SK-N-MC (cell line): ENCODE results near the gene CD163L1.
"Not testable (repeated sequence)": the region's sequence is repeated elsewhere in the genome, so short reads cannot be mapped to it uniquely, and the experiment has no call there.

Experiments
- DNase-seq: peaks from one replicate; pipeline ENCODE4 v3.0.0-alpha.2; 2011; ENCODE audit warnings: low read depth, low spot score
- H3K27ac ChIP-seq: fragments of 200-600 bp; sonication (generic); 2 replicates; pipeline ENCODE4 v1.5.1; 2016; ENCODE audit warnings: mixed run types
- H3K36me3 ChIP-seq: fragments of 200-600 bp; sonication (generic); 2 replicates; pipeline ENCODE4 v1.6.1; 2017; ENCODE audit warnings: antibody characterized with exemption, low read length, mixed read lengths; ENCODE audit not compliant: insufficient read depth
- H3K4me3 ChIP-seq: fragments of 200-600 bp; sonication (generic); 2 replicates; pipeline ENCODE4 v1.5.1; 2016
- H3K9ac ChIP-seq: fragments of 200-600 bp; sonication (generic); 2 replicates; pipeline ENCODE4 v1.8.0; 2017; ENCODE audit warnings: mixed run types, mixed read lengths; ENCODE audit not compliant: insufficient read length
- H3K9me3 ChIP-seq: fragments of 200-600 bp; sonication (generic); 2 replicates; pipeline ENCODE4 v1.6.1; 2017; ENCODE audit warnings: low read depth, mild to moderate bottlenecking, antibody characterized with exemption, low read length, moderate library complexity, mixed read lengths
- EZH2 ChIP-seq: fragments of 200-600 bp; sonication (generic); IDR thresholded peaks from one replicate; pipeline ENCODE4 v1.6.1; 2017; ENCODE audit warnings: antibody characterized with exemption
- FOXP2 ChIP-seq: optimal IDR thresholded peaks from 2 replicates; pipeline ENCODE3; 2011; ENCODE audit warnings: mild to moderate bottlenecking, moderate library complexity; ENCODE audit not compliant: insufficient read depth; ENCODE audit errors: extremely low read length, control extremely low read depth
- POLR2AphosphoS5 ChIP-seq: IDR thresholded peaks from 2 replicates; pipeline ENCODE4 v1.6.1; 2012; ENCODE audit warnings: mild to moderate bottlenecking, low read depth, low read length, borderline replicate concordance

CD163L1 gene

DNA sequence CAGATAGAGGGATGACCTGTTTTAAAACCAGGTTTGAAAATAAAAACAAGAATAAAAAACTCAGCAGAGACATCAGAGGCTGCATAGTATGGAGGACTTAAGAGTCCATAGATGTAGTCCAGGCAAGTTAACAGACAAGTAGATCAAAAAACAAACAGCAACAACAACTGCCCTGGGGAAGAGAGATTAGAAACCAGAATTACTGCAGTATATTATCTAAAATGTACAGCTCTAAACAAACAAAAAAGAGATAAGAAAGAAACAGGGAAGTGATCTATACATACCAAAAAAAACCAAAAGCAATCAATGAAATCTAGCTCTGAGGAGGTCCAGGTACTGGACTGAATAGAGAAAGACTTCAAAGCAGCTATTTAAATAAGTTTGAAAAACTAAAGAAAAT is 91.3 kb downstream of the CD163L1 start:
- no peak for DNase-seq
- H3K9ac ChIP-seq = no peak overlapping the region
- no peaks in the 10 kb centered on the region for H3K36me3 ChIP-seq
- no peak overlapping the region for H3K4me3 ChIP-seq
- no peak overlapping the region for H3K27ac ChIP-seq
- no peaks in the 10 kb centered on the region for H3K9me3 ChIP-seq
- TF ChIP-seq FOXP2 (no peak), EZH2 (no peak), POLR2AphosphoS5 (no peak)

GRCh38 chr12:7351177-7351576 is 92.8 kb downstream of the CD163L1 start:
- no peak overlapping the region for H3K4me3 ChIP-seq
- TF ChIP-seq EZH2 (no peak), FOXP2 (no peak), POLR2AphosphoS5 (no peak)
- H3K36me3 ChIP-seq = no peaks in the 10 kb centered on the region
- H3K27ac ChIP-seq = no peak overlapping the region
- no peaks in the 10 kb centered on the region for H3K9me3 ChIP-seq
- H3K9ac ChIP-seq = no peak overlapping the region
- no peak for DNase-seq

DNA sequence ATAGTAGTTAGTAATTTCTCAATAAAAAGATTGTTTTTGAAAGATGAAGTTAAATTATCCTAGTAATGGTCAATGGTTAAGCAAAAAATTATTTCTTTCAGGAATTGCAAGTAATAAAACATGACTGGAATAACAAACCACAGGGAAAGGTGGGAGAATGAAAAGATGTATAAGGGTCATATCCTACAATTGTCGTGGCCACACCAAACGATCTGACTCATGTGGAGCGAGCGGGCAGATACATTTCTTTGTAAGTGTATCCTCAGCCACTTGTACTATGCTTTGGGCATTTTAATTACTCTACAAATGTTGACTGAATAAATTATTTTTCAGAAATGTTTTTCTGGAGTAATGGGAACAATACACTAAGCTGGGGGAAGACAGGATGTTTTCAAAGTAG is 94.5 kb downstream of the CD163L1 start:
- Histone ChIP-seq H3K36me3 (no peaks in the 10 kb centered on the region), H3K9ac (no peak overlapping the region), H3K4me3 (no peak overlapping the region), H3K9me3 (no peaks in the 10 kb centered on the region), H3K27ac (no peak overlapping the region)
- TF ChIP-seq FOXP2 (no peak), EZH2 (no peak), POLR2AphosphoS5 (no peak)
- DNase-seq = no peak

DNA sequence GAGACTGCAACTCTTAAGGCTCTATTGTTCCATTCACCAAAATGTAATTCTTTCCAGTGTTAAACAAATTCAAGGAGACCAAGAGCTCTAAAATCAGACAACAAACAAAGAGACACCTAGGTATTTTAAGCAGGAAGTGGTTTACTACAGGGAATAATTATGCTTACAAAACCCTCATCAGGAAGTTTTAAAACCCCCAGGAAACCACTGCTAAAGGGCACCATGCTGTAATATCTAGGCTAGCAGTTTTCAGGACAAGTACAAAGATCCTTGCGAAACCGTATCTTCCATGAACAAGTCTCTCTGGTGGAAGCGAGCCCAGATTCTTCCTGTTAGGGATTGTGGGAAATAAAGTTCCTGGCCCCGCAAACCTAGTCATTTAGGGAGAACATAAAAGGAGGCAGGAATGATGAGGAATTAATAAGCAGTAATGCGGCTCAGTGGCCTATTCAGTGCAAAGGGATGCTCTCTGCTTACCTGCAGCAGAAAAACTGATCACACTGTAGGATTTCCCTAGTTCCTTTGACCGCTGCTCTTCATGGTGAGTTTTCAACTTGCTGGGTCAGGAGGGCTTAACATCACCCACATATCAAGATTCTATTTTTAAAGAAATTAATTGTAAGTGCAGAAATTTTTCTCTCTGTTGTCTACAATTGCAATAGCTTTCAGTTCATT is 97.3 kb downstream of the CD163L1 start:
- no peak overlapping the region for H3K4me3 ChIP-seq
- TF ChIP-seq POLR2AphosphoS5 = no peak
- H3K9ac ChIP-seq = no peak overlapping the region
- no peaks in the 10 kb centered on the region for H3K9me3 ChIP-seq
- no peaks in the 10 kb centered on the region for H3K36me3 ChIP-seq
- peak; percentile 73 for DNase-seq
- H3K27ac ChIP-seq = peak overlapping the region; percentile 67; the same call in 1 of the 2 replicates

DNA sequence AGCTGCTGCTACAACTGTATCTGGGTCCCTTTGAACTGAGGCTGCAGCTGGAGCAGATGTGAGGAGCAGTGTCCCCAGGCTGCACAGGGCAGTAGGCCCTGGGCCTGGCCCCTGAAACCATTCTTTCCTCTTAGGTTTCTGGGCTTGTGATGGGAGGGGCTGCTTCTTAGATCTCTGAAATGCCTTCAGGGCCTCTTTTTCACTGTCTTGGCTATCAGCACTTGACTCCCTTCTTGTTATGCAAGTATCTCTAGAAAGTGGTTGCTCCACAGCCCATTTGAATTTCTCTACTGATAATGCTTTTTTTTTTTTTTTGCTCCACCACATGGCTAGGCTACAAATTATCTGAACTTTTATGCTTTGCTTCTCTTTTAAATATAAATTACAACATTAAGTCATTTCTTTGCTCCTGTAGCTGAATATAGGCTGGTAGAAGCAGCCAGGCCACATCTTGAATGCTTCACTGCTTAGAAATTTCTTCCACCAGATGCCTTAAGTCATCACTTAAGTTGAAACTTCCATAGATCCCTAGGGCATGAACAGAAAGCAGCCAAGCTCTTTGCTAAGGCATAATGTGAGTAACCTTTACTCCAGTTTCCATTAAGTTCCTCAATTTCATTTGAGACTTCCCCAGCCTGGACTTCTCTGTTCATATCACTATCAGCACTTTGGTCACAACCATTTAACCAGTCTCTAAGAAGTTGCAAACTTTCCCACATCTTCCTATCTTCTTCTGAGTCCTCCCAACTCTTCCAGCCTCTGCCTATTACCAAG is 98.9 kb downstream of the CD163L1 start:
- H3K9me3 ChIP-seq = no peaks in the 10 kb centered on the region
- H3K4me3 ChIP-seq = no peak overlapping the region
- no peak for DNase-seq
- H3K27ac ChIP-seq = no peak overlapping the region
- no peak for TF ChIP-seq FOXP2
- no peak for TF ChIP-seq POLR2AphosphoS5
- no peak for TF ChIP-seq EZH2
- no peak overlapping the region for H3K9ac ChIP-seq
- H3K36me3 ChIP-seq = no peaks in the 10 kb centered on the region

DNA sequence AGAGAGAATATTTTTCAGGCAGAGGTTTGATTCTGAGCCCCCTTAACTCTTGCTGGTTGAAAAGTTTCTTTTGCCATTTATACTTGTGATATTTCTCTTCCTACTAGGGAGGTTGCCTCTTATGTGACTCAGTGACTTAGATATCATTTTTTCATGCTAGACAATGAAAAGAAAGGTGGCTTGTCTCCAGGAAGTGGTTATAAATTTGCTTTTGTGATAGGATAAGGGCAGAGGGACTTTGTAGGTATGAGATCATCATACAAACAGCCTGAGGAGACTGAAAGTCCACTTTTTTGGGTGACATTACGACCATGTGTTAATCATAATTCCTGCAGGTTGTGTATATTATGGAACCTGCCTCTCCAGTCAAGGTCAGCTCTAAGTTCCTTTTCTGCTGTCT is 104.3 kb downstream of the CD163L1 start:
- TF ChIP-seq EZH2 (no peak), FOXP2 (no peak), POLR2AphosphoS5 (no peak)
- DNase-seq = no peak
- H3K4me3 ChIP-seq = no peak overlapping the region
- no peak overlapping the region for H3K27ac ChIP-seq
- H3K9me3 ChIP-seq = no peaks in the 10 kb centered on the region
- H3K9ac ChIP-seq = no peak overlapping the region
- H3K36me3 ChIP-seq = no peaks in the 10 kb centered on the region

DNA sequence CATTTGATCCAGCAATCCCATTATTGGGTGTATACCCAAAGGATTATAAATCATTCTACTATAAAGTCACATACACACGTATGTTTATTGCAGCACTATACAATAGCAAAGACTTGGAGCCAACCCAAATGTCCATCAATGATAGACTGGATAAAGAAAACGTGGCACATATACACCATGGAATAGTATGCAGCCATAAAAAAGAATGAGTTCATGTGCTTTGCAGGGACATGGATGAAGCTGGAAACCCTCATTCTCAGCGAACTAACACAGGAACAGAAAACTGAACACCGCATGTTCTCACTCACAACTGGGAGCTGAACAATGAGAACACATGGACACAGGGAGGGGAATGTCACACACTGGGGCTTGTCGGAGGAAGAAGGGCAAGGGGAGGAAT is 106.2 kb downstream of the CD163L1 start:
- H3K36me3 ChIP-seq, H3K27ac ChIP-seq, H3K9me3 ChIP-seq, H3K9ac ChIP-seq, H3K4me3 ChIP-seq, DNase-seq: not testable (repeated sequence)

- Histone ChIP-seq H3K9me3 (no peaks in the 10 kb centered on the region), H3K36me3 (no peaks in the 10 kb centered on the region), H3K4me3 (no peak overlapping the region), H3K9ac (no peak overlapping the region), H3K27ac (no peak overlapping the region)
- DNase-seq = no peak
- TF ChIP-seq POLR2AphosphoS5 (no peak), FOXP2 (no peak), EZH2 (no peak)
Observed at GRCh38 chr12:7327918-7328317, 116.0 kb downstream of the CD163L1 start.

DNA sequence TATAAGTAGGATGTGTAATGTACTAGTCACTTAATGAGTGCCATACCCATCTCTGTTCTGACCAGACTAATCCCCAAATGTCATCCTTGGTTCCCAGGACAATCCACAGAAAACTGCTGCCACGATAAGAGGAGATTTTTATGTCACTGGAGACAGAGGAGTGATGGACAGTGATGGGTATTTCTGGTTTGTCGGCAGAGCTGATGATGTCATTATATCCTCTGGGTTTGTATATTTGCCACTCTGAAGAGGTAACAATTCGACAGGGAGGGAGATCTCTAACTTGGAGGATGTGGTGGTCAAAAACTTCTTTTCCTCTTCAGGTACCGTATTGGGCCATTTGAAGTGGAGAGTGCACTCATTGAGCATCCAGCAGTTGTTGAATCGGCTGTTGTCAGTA is 119.8 kb downstream of the CD163L1 start:
- TF ChIP-seq EZH2 = no peak
- TF ChIP-seq POLR2AphosphoS5 = no peak
- TF ChIP-seq FOXP2 = no peak
- Histone ChIP-seq H3K36me3 (no peaks in the 10 kb centered on the region), H3K4me3 (no peak overlapping the region), H3K27ac (no peak overlapping the region), H3K9ac (no peak overlapping the region), H3K9me3 (no peaks in the 10 kb centered on the region)
- no peak for DNase-seq
